NCI-H2227 treated with DMSO at 0.1 percent for 48 hours (cell line): Measurements from ENCODE around the gene UBE2L3.

Source experiments
- DNase-seq: peaks from one replicate; lab custom pipeline; 2025; lab: John Stamatoyannopoulos, UW

The UBE2L3 gene

DNA sequence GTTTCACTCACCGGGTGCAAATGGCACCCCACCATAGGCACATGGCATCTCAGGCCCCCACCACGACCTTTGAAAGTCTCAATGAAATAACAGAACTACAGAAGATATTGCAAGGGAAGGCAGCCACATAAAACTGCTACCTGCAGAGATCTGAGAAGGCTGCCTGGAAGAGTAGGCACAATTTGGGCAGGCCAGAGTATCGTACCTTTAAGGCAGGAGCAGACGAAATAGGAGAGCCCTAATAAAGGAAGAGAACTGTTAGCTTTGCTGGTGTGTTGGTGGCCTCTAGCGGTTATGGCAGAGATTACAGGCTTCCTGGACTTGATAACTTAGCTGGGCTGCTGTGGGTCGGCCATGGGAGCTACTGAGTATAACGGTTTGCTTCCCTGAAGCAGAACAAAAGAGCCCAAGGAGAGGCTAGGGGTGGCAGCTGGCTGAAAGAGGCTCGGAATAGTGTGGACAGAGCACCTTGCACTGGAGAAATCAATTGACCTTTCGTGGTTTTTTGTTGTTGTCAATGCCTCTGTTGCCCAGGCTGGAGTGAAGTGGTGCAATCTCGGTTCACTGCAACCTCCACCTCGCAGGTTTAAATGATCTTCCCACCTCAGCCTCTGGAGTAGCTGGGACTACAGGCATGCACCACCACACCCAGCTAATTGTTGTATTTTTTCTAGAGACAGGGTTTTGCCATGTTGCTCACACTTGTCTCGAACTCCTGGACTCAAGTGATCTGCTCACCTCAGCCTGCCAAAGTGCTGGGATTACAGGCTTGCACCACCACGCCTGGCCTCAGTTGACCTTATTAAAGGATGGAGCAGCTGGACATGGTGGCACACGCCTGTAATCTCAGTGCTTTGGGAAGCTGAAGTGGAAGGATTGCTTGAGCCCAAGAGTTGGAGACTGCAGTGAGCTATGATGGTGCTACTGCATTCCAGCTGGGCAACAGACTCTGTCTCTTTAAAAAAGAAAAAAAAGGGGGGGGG, 79.4 kb downstream of the UBE2L3 start:
- peak; percentile 79 for DNase-seq

- no peak for DNase-seq
Observed at GRCh38 chr22:21650280-21650679, 82.8 kb downstream of the UBE2L3 start.

DNA sequence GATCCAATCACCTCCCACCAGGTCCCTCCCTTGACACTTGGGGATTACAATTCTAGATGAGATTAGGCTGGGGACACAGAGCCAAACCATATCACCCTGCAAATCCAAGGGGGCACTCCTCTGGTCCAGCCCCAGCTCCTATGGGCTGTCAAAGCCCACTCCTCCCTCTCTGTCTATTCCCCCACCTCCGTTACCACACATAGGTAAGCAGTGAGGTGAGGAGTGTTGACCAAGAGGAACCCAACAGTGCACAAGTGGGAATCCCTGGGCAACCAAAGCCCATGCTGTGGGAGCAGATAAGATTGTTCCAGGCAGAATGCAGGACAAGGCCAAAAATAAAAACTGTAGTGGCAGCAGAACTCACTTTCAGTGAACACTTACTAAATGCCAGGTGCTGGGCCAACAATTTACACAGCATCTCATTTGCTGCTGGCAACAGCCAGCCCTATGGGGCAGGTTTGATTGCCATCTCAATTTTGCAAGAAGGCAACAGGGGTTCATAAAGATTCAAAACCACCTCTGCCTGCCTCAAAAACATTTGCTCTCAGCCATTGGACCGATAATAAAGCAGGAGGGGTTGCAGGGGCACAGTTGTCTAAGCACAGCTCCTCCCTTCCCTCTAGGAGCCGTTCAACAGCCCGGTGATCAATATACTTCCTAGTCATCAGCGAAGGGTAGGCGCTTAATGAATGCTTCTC, 83.5 kb downstream of the UBE2L3 start:
- no peak for DNase-seq

DNA sequence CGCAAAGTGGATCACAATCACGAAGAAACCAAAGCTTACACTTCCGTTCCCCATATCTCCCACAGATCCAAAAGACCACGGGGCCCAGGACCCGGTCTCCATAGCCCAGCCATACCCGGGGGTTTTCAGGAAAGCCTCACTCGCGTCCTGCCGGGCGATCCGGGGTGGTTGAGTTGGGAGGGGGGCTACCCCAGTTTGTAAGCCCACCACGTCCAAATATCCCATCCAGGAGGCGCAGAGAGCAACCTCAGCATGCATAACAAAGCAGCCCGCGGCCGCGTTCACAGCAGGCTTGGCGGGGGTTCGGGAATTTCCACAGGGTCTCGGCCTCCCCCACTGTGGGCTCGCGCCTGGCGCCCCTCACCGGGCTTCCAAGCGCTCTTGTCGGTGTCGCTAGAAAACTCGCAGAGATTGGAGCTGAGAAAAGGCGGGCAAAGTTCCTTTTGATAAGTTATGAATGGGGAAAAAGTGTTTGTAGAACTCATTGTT, 84.1 kb downstream of the UBE2L3 start:
- peak; percentile 69 for DNase-seq

- DNase-seq: peak; percentile 78
Observed at GRCh38 chr22:21652010-21652546, 84.6 kb downstream of the UBE2L3 start.

DNA sequence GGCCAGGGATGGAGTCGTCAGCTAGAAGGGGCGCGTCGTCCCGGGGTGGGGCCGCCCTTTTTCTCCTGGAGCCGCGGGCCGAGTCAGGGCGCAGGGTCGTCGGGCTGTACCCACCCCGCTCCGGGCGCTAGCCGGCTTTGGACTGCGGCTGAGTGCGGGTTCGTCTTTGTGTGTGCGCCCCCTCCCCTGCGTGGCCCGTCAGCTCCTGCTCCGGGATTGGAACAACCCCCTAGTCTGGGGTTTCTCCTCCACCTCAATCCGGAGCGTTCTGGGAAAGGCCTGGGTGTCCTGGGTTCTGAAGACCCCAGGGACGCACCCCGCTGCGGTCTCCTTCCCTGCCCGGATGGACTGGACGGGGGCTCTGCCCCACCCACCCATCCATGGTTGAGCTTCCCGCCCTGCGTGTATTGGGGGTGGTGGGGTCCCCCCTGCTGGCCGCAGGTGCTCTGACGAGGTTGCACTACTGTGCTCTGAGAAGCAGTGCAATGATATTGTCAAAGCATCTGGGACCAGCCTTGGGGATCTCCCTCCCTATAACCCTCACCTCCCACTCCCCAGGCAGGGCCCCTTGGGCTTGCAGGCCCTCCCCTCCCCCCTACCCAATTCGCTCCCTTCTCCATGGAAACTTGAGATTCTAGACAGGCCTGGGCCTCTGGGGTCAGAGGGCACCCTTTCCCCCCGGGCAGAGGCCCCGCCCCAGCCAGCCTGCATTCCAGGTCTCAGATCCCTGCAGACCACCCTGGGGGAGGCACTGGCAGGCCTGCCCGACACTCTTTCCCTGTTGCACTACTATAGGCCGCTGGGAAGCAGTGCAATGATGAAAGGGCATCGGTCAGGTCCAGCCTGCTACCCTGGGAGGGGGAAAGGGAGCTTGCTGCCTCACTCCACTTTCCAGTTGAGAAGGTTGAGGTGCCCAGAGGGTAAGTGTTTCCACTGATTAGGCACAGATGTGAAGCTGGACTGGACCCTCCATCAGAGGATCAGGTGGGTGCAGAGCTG, 85.3 kb downstream of the UBE2L3 start:
- no peak for DNase-seq

DNA sequence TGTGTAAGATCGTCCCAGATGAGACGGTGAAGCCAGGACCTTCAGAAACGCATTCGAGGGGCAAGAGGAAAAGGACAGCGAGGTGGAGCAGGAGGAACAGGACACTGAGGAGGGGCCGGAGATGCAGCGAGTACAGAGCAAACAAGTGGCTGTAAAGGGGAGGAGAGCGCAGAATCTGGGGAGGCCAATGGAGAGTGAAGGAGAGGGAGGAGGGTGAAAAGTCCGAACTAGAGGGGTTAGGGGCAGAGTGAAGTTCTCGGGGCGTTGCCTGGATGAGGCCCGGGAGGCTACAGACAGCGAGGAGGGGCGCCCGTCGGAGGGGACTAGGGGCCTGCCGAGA, 89.5 kb downstream of the UBE2L3 start:
- no peak for DNase-seq

DNA sequence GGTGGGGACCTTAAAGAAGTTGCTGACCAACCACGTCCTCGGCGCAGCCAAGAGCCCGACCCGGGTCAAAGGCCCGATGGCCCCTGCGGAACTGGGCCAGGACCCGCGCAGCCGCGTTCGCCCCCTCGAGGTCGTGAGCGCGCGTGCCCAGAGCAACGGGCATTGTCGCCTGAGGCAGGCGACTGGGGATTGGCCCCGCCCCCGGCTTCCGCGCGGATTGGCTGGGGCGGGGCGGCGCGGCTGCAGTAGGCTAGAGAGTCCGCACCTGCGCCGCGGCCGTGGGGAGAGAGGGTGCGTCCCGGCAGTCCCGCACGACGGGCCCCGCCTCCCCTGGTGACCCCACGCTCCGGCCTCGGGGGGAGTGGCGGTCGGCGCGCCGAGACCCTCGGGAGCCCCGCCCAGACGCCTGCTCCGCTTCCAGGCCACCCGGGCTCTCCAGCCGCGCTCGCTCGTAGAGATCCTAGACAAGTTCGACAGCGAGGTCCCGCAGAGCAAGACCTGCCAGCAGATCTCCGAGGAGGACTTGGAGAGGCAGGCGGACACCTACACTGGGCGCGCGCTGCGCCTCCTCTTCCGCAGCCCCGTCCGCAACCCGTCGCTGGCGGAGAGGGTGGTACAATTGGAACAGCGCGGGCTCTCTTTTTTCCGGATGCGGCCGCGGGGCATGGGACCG, 90.0 kb downstream of the UBE2L3 start:
- DNase-seq: peak; percentile 89

DNA sequence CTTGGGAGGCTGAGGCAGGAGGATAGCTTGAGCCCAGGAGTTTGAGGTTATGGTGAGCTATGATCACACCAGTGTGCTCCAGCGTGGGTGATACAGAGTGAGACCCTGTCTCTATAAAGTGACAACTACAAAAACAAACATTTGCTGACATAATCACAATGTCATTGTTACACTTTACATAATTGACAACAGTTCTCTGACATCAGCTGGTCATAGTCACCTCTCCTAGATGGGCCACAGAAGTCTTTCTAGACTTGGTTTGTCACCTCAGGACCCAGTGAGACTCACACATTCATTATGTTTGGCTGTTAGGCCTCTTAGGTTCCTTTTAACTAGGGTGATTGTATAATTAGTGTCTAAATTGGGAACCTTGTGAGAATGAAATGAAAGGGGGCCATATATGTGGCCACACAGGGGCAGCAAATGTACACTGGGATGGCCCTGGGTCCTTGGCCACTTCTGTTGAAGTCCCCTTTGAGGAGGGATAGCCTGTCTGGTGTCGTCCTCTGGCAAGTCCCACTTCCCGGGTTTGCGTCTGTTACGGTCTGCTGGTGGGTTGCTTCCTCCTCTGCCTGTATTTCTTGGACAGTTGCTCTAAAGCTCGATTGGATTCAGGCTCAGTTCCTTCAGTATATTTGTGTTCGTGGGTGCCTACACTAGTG, 92.5 kb downstream of the UBE2L3 start:
- no peak for DNase-seq

- DNase-seq: no peak
Observed at GRCh38 chr22:21660904-21661303, 93.4 kb downstream of the UBE2L3 start.

DNA sequence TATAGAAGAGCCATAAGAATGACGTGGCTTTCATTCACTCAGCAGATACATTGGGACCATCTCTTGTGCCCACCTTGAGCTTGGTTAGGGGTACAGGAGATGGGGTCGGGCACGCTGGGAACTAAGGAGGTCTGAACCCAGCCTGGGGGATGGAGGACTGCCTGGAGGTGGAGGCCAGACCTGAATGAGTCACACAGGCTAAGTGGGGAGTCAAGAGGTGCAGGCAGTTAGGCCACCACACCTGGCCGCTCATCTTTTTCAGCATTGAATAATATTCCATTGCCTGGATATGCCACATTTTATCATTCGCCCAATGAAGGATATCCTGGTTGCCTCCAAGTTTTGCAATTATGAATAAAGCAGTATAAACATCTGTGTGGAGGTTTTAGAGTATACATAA, 94.5 kb downstream of the UBE2L3 start:
- DNase-seq: no peak

- no peak for DNase-seq
Observed at GRCh38 chr22:21663738-21664137, 96.2 kb downstream of the UBE2L3 start.

DNA sequence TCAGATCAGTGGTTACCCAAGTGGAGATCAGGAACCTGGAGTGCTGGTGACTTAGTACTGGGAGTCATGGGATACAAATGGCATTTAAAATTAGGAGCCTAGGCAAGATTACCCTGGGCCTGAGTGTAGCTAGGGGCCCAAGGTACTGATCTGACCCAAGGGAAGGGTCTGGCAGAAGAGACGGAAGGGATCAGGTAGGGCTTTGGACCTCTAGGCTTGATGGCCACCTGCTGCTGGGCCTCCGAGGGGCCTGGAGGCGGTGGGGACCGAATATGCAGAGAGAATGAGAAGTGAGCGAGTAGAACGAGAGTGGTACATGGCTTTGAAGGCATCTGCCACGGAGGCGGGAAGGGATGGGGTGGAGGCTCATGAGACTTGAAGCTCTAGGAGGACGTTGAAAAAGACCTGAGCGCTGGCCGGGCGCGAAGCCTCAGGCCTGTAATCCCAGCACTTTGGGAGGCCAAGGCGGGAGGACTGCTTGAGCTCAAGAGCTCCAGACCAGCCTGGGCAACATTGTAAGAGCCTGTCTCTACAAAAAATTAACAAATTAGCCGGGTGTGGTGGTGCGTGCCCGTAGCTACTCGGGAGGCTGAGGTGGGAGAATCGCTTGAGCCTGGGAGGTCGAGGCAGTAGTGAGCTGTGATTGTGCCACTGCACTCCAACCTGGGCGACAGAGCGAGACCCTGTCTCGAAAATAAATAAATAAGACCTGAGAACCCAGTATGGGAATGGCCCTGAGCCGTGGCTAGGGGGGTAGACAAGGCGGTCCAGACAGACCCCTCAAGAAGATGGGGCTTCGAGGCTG, 97.7 kb downstream of the UBE2L3 start:
- DNase-seq: no peak

DNA sequence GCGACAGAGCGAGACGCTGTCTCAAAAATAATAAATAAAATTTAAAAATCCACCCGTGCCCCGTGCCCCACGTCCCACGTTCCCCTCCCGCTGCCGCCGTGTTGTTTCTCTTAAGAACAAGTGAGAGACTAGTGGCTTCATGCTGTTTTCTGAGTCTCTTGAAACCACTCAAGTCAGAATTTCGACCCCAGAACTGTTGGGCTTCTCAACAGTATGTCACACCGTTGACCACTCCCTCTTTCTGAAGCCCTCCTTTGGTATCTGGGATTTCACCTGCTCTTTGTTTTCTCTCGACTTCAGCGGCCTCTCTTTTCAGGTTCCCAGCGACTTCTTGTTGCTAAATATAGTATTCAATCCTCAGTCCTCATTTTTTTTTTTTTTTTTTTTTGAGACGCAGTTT, 99.3 kb downstream of the UBE2L3 start:
- no peak for DNase-seq

- DNase-seq: no peak
Observed at GRCh38 chr22:21669026-21669425, 101.5 kb downstream of the UBE2L3 start.

- no peak for DNase-seq
Observed at GRCh38 chr22:21672107-21672629, 104.7 kb downstream of the UBE2L3 start.
